ENCODE data around the gene ITGB7.
A peak's percentile ranks its signal among the peaks of the same experiment; 100 is the strongest.
"Not testable (repeated sequence)": the region's sequence is repeated elsewhere in the genome, so short reads cannot be mapped to it uniquely, and the experiment has no call there.

Gene ITGB7

DNA sequence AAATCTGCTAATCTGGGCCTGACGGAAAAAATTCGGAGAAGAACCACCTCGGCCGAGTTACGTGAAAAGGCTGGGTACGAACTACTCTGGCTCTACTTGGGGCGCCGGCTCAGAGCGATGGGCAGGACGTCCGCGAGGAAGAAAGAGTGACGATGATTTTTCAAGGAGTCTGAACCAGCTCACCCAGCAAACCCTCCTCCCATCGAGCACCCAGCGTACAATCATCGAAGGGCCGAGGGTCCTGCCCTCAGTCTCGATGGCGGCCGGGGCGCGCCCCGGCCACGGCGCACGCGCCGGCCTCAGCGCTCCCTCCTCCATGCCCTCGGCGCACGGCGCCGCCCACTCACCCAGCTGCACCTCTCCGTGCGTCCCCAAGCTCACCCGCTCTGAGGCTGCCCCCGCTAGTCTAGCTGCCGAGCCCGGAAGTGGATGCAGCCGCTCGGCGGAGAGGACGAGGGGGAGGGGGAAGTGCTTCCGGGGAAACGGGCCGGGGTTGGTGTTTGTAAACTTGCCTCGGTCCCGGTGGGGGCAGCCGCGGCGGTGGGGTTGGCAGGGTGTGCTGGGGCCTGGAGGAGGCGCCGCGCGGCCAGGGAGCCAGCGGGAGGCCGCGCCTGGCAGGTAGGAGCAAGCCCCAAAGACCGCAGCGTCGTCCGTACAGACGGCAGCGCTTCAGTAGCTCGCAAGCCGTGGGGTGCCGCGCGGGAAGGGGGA is 26.7 kb downstream of the ITGB7 start, which contains the start of the genes CSAD and ZNF740:
Gene CSAD, minus strand, starts transcription at position 706 of the 711 bp plus-strand sequence. CDS start 7,455 bp downstream, outside the sequence.
Gene ZNF740, plus strand, starts transcription at position 503 of the 711 bp plus-strand sequence. CDS start 1,262 bp downstream, outside the sequence.
- peak; percentile 97 to 99 for DNase-seq (ENCODE audit: low read depth in 2 of 2)

DNA sequence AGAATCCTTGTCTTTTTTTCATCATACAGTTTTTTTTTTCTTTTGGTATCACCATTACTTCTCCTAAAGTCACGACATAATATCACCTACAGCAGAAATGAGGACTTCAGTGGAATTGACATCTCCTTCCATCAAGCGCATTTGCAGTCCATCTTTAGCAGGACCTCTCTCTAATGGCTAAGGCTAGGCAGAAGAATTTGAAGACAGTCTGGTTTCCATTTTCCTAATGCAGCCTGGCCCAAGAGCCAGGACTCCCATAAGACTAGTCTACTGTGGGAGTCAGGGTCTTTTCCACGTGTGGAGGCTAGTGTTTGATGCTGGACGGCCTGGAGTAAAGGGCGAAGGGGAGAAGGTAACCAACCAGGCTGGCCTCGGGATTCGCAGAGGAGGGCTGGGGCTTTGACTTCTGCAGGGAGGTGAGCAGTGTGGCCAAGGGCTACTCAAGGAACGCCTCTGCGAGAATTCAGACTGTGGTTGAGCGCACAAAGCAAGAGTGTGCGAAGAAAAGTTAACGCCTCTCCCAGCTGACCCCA is 27.3 kb downstream of the ITGB7 start:
- DNase-seq (ENCODE audit: low read depth in 2 of 2): no peak

- not testable (repeated sequence) for DNase-seq (ENCODE audit: low read depth in 2 of 2)
Measured at GRCh38 chr12:53178803-53179202, 28.2 kb downstream of the ITGB7 start.

GRCh38 chr12:53177447-53177846 is 29.6 kb downstream of the ITGB7 start:
- not testable (repeated sequence) for DNase-seq (ENCODE audit: low read depth in 2 of 2)

DNA sequence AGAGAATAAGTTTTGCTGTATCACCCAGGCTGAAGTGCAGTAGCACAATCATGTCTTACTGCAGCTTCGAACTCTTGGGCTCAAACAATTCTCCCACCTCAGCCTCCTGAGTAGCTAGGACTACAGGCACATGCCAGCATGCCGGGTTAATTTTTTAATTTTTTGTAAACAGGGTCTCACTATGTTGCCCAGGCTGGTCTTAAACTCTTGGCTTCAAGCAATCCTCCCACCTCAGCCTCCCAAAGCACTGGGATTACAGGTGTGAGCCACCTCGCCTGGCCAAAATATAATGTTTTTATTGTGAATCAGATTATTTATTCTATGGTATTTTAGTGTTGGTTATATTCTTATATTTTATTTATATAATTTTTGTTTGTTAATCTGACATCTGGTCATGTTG is 30.3 kb downstream of the ITGB7 start:
- DNase-seq (ENCODE audit: low read depth in 2 of 2): no peak

GRCh38 chr12:53174881-53175491 is 32.1 kb downstream of the ITGB7 start:
- DNase-seq (ENCODE audit: low read depth in 2 of 2): no peak

- no peak for DNase-seq (ENCODE audit: low read depth in 2 of 2)
Measured at GRCh38 chr12:53173085-53173715, 33.9 kb downstream of the ITGB7 start.

DNA sequence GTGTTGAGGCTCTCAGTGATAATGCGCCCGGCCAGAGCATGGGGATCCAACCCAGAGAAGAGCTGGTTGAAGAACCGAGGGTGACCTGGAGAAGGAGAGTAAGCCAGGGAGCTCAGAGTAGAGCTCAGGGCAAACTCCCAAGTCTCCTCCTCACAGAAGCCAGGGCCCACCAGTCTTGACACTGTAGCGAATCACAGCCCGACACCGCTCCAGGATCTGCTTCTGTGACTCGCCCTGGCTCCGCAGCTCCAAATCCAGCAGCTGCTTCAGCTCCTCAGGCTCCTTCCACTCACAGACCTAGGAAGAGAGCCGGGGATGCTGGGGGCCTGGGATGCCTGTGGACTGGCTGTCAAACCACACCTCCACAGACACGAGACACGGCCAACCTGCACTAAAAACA is 34.7 kb downstream of the ITGB7 start:
- DNase-seq (ENCODE audit: low read depth in 2 of 2): no peak

- DNase-seq (ENCODE audit: low read depth in 2 of 2): no peak
Measured at GRCh38 chr12:53171725-53172329, 35.2 kb downstream of the ITGB7 start.

DNA sequence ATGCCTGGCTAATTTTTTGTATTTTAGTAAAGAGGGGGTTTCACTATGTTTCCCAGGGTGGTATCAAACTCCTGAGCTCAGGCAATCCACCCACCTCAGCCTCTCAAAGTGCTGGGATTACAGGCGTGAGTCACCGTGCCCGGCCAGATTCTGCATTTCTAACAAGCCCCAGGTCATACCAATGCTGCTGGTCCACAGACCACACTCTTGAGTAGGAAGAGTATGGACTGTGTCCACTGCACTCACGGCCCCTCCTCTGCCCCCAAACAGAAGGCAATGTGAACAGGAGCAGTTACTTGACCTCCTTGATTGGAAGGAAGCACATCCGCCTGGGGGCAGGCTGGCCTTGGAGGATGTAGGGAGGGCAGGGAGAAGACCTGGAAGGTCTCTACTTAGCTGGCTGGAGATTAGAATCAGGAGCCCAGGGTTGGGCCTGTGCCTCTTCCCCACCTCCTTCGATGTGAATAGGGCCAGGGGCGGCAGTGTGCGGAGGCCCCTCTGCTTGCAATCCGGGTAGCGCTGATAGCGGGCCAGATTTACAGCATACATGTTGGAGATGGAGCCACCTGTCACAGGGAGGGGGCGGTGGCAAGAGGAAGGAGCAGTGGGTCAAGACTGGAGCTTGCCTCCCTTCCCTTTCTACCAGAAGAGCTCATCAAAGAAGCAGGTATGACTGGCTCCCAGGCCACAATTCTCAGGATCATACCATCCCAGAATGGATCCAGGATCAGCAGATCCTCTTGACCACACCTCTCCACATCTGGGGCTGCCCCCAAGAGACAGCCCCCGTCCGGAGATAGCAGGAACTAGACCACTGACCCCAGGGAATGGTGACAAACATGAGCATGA is 36.0 kb downstream of the ITGB7 start:
- DNase-seq (ENCODE audit: low read depth in 2 of 2): no peak

- DNase-seq (ENCODE audit: low read depth in 2 of 2): no peak
Measured at GRCh38 chr12:53170215-53170614, 36.8 kb downstream of the ITGB7 start.

DNA sequence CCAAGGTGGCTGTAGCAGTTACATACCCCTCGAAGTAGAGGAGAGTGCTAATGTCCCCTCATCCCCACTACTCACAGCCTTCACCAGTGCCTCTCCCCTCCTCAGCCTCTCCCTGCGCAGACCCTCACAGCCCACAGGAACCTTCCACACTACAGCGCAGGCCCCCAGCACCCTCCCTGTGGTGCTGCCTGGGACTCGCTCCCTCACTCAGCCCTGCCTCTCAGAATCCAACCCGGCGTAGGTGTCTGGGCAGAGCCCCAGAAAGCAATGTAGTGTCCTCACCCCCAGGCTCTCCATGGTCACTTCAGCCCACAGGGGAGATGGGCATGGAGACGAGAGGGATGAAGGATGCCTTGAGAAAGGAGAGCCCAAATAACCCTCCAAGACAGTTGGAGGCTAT is 37.4 kb downstream of the ITGB7 start:
- DNase-seq (ENCODE audit: low read depth in 2 of 2): no peak

DNA sequence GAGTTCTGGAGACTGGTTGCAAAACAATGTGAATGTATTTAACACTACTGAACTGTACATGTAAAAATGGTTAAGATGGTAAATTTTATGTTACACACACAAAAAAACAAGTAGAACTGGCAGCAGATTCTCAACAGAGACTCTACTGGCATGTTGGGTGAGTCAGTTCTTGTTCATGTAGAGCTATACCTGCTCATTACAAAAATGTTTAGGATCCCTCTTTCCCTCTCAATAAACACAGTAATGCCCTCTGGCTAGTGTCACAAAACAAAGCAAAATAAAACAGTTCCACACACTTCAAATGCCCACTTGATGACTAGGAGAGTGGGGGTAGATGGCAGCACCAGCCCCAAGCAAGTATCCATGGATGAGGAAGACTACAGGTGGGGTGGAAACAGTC is 40.2 kb downstream of the ITGB7 start:
- DNase-seq (ENCODE audit: low read depth in 2 of 2): no peak

GRCh38 chr12:53163008-53163407 is 44.0 kb downstream of the ITGB7 start:
- not testable (repeated sequence) for DNase-seq (ENCODE audit: low read depth in 2 of 2)

DNA sequence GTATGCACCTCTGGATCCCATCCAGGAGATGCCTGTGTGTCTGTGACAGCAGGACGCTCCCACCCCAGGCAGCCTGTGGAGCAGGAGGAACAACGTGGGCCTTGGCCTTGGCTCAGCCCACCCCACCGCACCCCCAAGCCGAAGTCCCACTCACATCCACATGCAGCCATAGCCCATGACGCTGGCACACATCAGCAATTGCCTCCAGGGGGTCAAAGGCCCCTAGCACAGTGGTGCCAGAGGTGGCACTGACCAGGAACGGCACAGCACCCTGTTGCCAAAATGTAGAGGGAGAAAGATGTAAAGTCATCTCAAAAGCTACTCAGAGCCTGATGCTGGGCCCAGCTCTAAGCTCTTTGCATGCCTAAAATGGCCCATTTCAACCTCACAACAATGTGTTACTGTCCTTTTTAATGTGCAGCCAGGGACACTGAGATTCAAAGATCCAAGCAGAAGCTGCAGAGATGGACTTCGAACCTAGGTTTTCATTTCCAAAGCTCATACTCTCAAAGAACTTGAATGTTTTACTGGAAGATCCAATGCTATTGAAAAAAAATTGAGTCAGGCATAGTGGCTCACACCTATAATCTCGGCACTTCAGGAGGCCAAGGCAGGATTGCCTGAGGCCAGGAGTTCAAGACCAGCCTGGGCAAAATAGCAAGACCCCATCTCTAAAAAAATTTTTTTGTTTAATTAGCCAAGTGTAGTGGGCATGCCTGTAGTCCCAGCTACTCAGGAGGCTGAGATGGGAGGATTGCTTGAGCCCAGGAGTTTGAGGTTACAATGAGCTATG is 45.7 kb downstream of the ITGB7 start:
- no peak for DNase-seq (ENCODE audit: low read depth in 2 of 2)

- no peak for DNase-seq (ENCODE audit: low read depth in 2 of 2)
Measured at GRCh38 chr12:53160673-53161072, 46.4 kb downstream of the ITGB7 start.

DNA sequence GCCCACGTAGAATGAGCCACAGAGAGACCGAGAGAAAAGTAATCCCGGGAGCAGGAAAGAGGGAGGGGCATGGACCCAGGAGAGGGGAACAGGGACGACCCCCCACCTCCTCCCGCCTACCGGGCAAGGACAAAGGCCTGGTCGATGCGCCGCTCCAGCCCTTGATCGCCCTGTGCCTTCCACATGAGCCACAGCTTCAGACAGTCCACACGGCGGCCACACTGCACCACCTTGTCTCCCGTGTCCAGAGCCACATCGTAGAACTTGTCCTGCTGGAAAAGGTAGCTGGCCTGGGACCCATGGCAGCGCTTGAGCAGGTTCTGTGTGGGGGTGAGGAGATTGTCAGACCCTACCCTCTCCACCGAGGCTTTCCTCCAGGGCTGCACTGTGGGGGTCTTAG is 47.1 kb downstream of the ITGB7 start:
- no peak for DNase-seq (ENCODE audit: low read depth in 2 of 2)

- peak; percentile 76 to 85 for DNase-seq (ENCODE audit: low read depth in 2 of 2)
Measured at GRCh38 chr12:53159195-53159839, 47.7 kb downstream of the ITGB7 start.

DNA sequence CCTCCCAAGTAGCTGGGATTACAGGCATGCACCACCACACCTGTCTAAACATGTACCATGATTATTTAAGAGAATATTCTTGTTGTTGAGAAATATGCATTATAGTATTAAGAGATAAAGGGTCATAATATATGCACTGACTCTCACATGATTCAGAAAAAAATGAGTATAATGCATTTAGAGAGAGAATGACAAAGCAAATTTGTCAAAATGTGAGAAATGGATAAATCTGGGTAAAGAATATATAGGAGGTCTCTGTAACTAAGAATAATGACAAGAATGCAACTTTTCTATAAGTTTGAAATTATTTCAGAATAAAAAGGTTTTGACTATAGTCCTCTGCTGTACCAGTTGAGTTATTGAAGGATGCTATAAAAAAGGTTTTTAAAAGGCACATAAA is 54.7 kb downstream of the ITGB7 start:
- no peak for DNase-seq (ENCODE audit: low read depth in 2 of 2)

- no peak for DNase-seq (ENCODE audit: low read depth in 2 of 2)
Measured at GRCh38 chr12:53151039-53151438, 56.0 kb downstream of the ITGB7 start.

Data from stimulated activated CD8-positive, alpha-beta memory T cell treated with anti-CD3 and anti-CD28 coated beads, Interleukin-7, amount 100 ng/mL, for 4 hours (primary cell).